Measurements from ENCODE around the gene TSPYL1. TPM values are rescaled to one million over a fixed set of nuclear protein-coding genes. Genes with fewer than 3 reads are reported as not detected.

TSPYL1 gene
- total and polyA plus RNA-seq, 4 donors: 25.1 to 39.8 (median 30.2) TPM

- DNase-seq (ENCODE audit: low spot score): no peak
- TF ChIP-seq HNF4A (conservative IDR thresholded peaks at IDR 0.05) (no peak), GABPA (IDR thresholded peaks at IDR 0.05 in 1 of 2, conservative IDR thresholded peaks at IDR 0.05 in 1 of 2) (no peak), HNF4G (IDR thresholded peaks at IDR 0.05) (no peak), ATF3 (IDR thresholded peaks at IDR 0.05) (no peak), RXRA (IDR thresholded peaks at IDR 0.05) (no peak), SP1 (IDR thresholded peaks at IDR 0.05) (no peak), TAF1 (conservative IDR thresholded peaks at IDR 0.05) (no peak), REST (IDR thresholded peaks at IDR 0.05) (no peak), NR2F2 (IDR thresholded peaks at IDR 0.05) (no peak), EGR1 (IDR thresholded peaks at IDR 0.05; ENCODE audit: low read depth in 2 of 2) (no peak), JUND (IDR thresholded peaks at IDR 0.05) (no peak), YY1 (IDR thresholded peaks at IDR 0.05) (no peak), FOXA2 (IDR thresholded peaks at IDR 0.05) (no peak)
- Histone ChIP-seq H3K27me3 (ENCODE audit: control insufficient read depth in 4 of 4, insufficient read depth in 4 of 4, low read length in 3 of 4) (no peaks in the 10 kb centered on the region), H3K36me3 (ENCODE audit: control insufficient read depth in 4 of 4, insufficient read depth in 3 of 4, low read depth in 1 of 4, low read length in 3 of 4) (no peaks in the 10 kb centered on the region), H3K4me3 (ENCODE audit: low read depth in 1 of 3, low read length in 3 of 3) (no peak overlapping the region), H3K9me3 (ENCODE audit: control insufficient read depth in 4 of 4, low read length in 3 of 4) (no peaks in the 10 kb centered on the region), H3K9ac (ENCODE audit: low read depth in 1 of 2, low read length in 2 of 2) (no peak overlapping the region), H3K4me1 (ENCODE audit: control insufficient read depth in 4 of 4, insufficient read depth in 4 of 4, low read length in 3 of 4) (peaks cover 0 to 3% (median 1%) of the 10 kb centered on the region in 4 donors), H3K27ac (ENCODE audit: low read depth in 1 of 2, low read length in 2 of 2) (no peak overlapping the region)
- 75% methylated on average over 4 of the region's 4 CpGs for WGBS
These were observed 47.3 kb upstream of the TSPYL1 start for GRCh38 chr6:116326996-116327395.

GRCh38 chr6:116326181-116326671 is 46.5 kb upstream of the TSPYL1 start:
- no peak for DNase-seq (ENCODE audit: low spot score)
- H3K27me3 ChIP-seq (ENCODE audit: control insufficient read depth in 4 of 4, insufficient read depth in 4 of 4, low read length in 3 of 4): no peaks in the 10 kb centered on the region
- H3K9me3 ChIP-seq (ENCODE audit: control insufficient read depth in 4 of 4, low read length in 3 of 4): no peaks in the 10 kb centered on the region
- H3K27ac ChIP-seq (ENCODE audit: low read depth in 1 of 2, low read length in 2 of 2): no peak overlapping the region
- no peaks in the 10 kb centered on the region for H3K36me3 ChIP-seq (ENCODE audit: control insufficient read depth in 4 of 4, insufficient read depth in 3 of 4, low read depth in 1 of 4, low read length in 3 of 4)
- 89% methylated on average over 7 of the region's 7 CpGs for WGBS
- no peak overlapping the region for H3K9ac ChIP-seq (ENCODE audit: low read depth in 1 of 2, low read length in 2 of 2)
- TF ChIP-seq HNF4A (conservative IDR thresholded peaks at IDR 0.05) (no peak), ATF3 (IDR thresholded peaks at IDR 0.05) (no peak), TAF1 (conservative IDR thresholded peaks at IDR 0.05) (no peak), JUND (IDR thresholded peaks at IDR 0.05) (no peak), MAX (IDR thresholded peaks at IDR 0.05) (no peak), FOXA1 (IDR thresholded peaks at IDR 0.05) (no peak), SP1 (IDR thresholded peaks at IDR 0.05) (no peak), REST (IDR thresholded peaks at IDR 0.05) (no peak), YY1 (IDR thresholded peaks at IDR 0.05) (no peak), ZBTB33 (IDR thresholded peaks at IDR 0.05) (no peak), GABPA (IDR thresholded peaks at IDR 0.05 in 1 of 2, conservative IDR thresholded peaks at IDR 0.05 in 1 of 2) (no peak), RAD21 (IDR thresholded peaks at IDR 0.05) (no peak), RXRA (IDR thresholded peaks at IDR 0.05) (no peak), CTCF (IDR thresholded peaks at IDR 0.05; ENCODE audit: low read depth, low read length, missing input control) (no peak), FOXA2 (IDR thresholded peaks at IDR 0.05) (no peak), HNF4G (IDR thresholded peaks at IDR 0.05) (no peak), NR2F2 (IDR thresholded peaks at IDR 0.05) (no peak), EGR1 (IDR thresholded peaks at IDR 0.05; ENCODE audit: low read depth in 2 of 2) (no peak)
- H3K4me3 ChIP-seq (ENCODE audit: low read depth in 1 of 3, low read length in 3 of 3): no peak overlapping the region
- H3K4me1 ChIP-seq (ENCODE audit: control insufficient read depth in 4 of 4, insufficient read depth in 4 of 4, low read length in 3 of 4): peaks cover 0 to 3% (median 1%) of the 10 kb centered on the region in 4 donors

Data from liver (tissue), 9 donors.